ENCODE measurements around the gene TMEM132C. TPM values are rescaled to one million over a fixed set of nuclear protein-coding genes. Genes with fewer than 3 reads are reported as not detected.

Gene TMEM132C
- total RNA-seq, 1 donor from 2014 or later: 0.29 TPM

DNA sequence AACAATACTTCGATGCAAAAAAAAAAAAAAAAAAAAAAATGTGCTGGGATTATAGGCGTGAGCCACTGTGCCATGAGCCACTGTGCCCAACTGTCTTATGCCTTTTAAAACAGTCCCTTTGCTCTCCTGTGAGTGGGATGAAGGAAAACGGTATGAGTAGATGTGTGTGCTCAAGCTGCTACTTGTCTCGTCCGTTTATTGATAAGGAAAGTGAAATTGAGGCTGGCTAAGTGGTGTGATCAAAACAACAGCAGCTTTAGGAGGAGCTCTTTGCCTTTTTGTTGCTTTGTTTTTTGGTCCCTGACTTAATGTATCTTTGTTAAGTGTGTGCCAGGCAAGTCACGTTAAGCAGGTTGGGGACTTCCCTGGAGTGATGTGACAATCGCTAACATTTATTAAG, 275.9 kb downstream of the TMEM132C start:
- H3K4me3 Mint-ChIP-seq (ENCODE audit: low read depth): no peak overlapping the region
- TF ChIP-seq, protein P1, sequence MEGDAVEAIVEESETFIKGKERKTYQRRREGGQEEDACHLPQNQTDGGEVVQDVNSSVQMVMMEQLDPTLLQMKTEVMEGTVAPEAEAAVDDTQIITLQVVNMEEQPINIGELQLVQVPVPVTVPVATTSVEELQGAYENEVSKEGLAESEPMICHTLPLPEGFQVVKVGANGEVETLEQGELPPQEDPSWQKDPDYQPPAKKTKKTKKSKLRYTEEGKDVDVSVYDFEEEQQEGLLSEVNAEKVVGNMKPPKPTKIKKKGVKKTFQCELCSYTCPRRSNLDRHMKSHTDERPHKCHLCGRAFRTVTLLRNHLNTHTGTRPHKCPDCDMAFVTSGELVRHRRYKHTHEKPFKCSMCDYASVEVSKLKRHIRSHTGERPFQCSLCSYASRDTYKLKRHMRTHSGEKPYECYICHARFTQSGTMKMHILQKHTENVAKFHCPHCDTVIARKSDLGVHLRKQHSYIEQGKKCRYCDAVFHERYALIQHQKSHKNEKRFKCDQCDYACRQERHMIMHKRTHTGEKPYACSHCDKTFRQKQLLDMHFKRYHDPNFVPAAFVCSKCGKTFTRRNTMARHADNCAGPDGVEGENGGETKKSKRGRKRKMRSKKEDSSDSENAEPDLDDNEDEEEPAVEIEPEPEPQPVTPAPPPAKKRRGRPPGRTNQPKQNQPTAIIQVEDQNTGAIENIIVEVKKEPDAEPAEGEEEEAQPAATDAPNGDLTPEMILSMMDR (IDR thresholded peaks at IDR 0.05; ENCODE audit: unreplicated experiment): no peak
- no peak for DNase-seq (ENCODE audit: low spot score, unreplicated experiment)
- no peaks in the 10 kb centered on the region for H3K36me3 Mint-ChIP-seq (ENCODE audit: insufficient read depth)
- peaks cover 13% of the 10 kb centered on the region for H3K27me3 Mint-ChIP-seq
- no peak overlapping the region for H3K27ac Mint-ChIP-seq
- no peaks in the 10 kb centered on the region for H3K9me3 Mint-ChIP-seq (ENCODE audit: low read depth)
- H3K4me1 Mint-ChIP-seq (ENCODE audit: low read depth): no peaks in the 10 kb centered on the region

- Mint-ChIP-seq H3K27me3 (peaks cover 13% of the 10 kb centered on the region), H3K36me3 (ENCODE audit: insufficient read depth) (no peaks in the 10 kb centered on the region), H3K9me3 (ENCODE audit: low read depth) (no peaks in the 10 kb centered on the region), H3K27ac (no peak overlapping the region), H3K4me1 (ENCODE audit: low read depth) (no peaks in the 10 kb centered on the region), H3K4me3 (ENCODE audit: low read depth) (no peak overlapping the region)
- no peak for DNase-seq (ENCODE audit: low spot score, unreplicated experiment)
- TF ChIP-seq, protein P1 (IDR thresholded peaks at IDR 0.05; ENCODE audit: unreplicated experiment): no peak
Measured at GRCh38 chr12:128543460-128543859, 276.5 kb downstream of the TMEM132C start.

DNA sequence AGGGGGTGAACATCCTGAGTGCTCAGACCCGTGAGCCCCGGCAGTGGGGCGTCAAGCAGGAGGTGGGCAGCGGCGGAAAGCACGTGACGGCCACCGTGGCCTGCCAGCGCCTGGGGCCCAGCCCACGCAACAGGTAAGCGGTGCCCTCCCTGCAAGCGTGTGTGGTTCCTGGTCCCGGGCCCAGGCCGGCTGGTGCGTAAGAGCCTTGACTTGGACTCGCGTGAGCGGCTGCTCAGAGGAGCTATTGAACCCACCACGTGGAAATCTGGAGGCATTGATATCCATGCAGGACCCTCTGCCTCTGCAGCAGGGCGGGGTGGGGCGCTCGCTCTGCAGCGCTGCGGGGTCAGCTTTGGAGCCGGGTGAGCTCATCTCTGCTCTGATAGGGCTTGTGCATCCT, 277.0 kb downstream of the TMEM132C start:
- no peaks in the 10 kb centered on the region for H3K4me1 Mint-ChIP-seq (ENCODE audit: low read depth)
- TF ChIP-seq, protein P1 (IDR thresholded peaks at IDR 0.05; ENCODE audit: unreplicated experiment): no peak
- no peak overlapping the region for H3K4me3 Mint-ChIP-seq (ENCODE audit: low read depth)
- DNase-seq (ENCODE audit: low spot score, unreplicated experiment): no peak
- H3K27ac Mint-ChIP-seq: no peak overlapping the region
- no peaks in the 10 kb centered on the region for H3K9me3 Mint-ChIP-seq (ENCODE audit: low read depth)
- H3K27me3 Mint-ChIP-seq: peaks cover 13% of the 10 kb centered on the region
- H3K36me3 Mint-ChIP-seq (ENCODE audit: insufficient read depth): no peaks in the 10 kb centered on the region

DNA sequence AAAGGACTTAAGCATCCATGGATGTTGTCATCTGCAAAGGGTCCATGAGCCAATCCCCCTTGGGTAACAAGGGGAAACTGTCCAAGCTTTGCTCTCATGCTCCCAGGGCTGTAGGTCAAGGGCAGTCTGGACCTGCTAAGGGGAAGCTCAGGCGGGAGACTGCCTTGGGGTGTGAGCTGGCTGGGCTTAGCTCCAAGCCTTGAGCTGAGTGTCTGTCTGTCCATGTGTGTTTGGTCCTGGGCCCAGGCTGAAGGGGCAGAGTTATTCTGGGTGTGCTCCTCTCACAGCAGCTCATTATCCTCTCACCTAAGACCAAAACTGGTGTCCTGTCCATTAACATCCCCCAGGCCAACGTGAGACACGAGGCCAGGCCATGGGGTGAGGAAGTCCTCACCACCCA, 282.0 kb downstream of the TMEM132C start:
- TF ChIP-seq, protein P1 (IDR thresholded peaks at IDR 0.05; ENCODE audit: unreplicated experiment): no peak
- DNase-seq (ENCODE audit: low spot score, unreplicated experiment): no peak
- peaks cover 26% of the 10 kb centered on the region for H3K27me3 Mint-ChIP-seq
- H3K9me3 Mint-ChIP-seq (ENCODE audit: low read depth): no peaks in the 10 kb centered on the region
- no peak overlapping the region for H3K27ac Mint-ChIP-seq
- no peak overlapping the region for H3K4me3 Mint-ChIP-seq (ENCODE audit: low read depth)
- no peaks in the 10 kb centered on the region for H3K36me3 Mint-ChIP-seq (ENCODE audit: insufficient read depth)
- no peaks in the 10 kb centered on the region for H3K4me1 Mint-ChIP-seq (ENCODE audit: low read depth)

DNA sequence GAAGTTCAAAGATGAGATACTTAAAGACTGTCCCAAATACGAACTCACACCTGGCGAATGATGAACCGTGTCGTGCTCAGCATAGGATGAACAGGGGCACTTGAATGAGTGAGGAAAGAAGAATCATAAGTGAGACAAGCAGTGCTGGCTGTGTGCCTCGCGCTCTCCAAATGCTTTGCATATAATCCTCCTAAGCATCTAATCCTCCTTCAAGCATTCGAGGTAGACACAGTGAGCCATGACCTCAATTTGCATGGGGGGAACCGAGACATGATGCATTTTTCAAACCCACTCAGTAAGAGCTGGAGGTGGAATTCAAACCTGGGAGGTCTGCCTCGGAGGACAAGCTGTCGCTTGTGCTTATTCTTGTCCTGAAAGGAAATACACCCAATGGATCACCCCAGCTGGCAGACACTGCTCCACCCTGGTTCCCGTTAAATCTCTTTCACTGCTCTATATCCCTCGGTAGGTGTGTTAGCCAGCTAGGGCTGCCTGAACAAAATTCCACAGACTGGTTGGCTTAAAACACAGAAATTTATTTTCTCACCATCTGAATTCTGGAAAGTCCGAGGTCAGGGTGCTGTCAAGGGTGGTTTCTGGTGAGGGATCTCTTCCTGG, 282.7 kb downstream of the TMEM132C start:
- TF ChIP-seq, protein P1 (IDR thresholded peaks at IDR 0.05; ENCODE audit: unreplicated experiment): no peak
- no peak overlapping the region for H3K27ac Mint-ChIP-seq
- DNase-seq (ENCODE audit: low spot score, unreplicated experiment): no peak
- no peaks in the 10 kb centered on the region for H3K9me3 Mint-ChIP-seq (ENCODE audit: low read depth)
- peaks cover 30% of the 10 kb centered on the region for H3K27me3 Mint-ChIP-seq
- no peak overlapping the region for H3K4me3 Mint-ChIP-seq (ENCODE audit: low read depth)
- H3K4me1 Mint-ChIP-seq (ENCODE audit: low read depth): no peaks in the 10 kb centered on the region
- H3K36me3 Mint-ChIP-seq (ENCODE audit: insufficient read depth): no peaks in the 10 kb centered on the region

All from progenitor cell of endocrine pancreas (in vitro differentiated cells).